Peyer's patch (tissue), 4 donors: ENCODE results near the gene TMEFF2.

Source experiments
- POLR2A ChIP-seq, 2 donors: fragments of 450-650 bp; IDR thresholded peaks; one replicate each; pipeline ENCODE4 v1.5.1; 2017; ENCODE audit warnings: antibody characterized with exemption in 2 of 2, mild to moderate bottlenecking in 2 of 2, moderate library complexity in 2 of 2
- TF ChIP-seq, protein P1 (sequence below), 6 experiments: fragments of 450-650 bp in 4 of 6; fragments of 200-600 bp in 2 of 6; sonication (generic) in 1 of 6; IDR thresholded peaks; one replicate each; pipeline ENCODE4 v1.5.1; 2017 to 2019; ENCODE audit warnings: antibody characterized with exemption in 6 of 6, mild to moderate bottlenecking in 3 of 6, moderate library complexity in 1 of 6

DNA sequence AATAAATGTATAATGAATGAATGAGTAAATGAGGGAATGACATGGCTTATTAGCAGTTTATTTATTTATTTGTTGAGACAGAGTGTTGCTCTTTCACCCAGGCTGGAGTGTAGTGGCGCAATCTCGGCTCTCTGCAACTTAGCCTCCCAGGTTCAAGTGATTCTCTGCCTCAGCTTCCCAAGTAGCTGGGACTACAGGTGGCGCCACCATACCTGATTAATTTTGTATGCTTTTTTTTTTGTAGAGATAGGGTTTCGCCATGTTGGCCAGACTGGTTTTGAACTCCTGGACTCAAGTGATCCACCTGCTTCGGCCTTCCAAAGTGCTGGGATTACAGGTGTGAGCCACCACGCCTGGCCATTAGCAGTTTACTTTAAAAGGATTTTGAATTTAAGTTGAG, 247.5 kb downstream of the TMEFF2 start:
- no peak for TF ChIP-seq POLR2A (IDR thresholded peaks at IDR 0.05)
- TF ChIP-seq, protein P1, sequence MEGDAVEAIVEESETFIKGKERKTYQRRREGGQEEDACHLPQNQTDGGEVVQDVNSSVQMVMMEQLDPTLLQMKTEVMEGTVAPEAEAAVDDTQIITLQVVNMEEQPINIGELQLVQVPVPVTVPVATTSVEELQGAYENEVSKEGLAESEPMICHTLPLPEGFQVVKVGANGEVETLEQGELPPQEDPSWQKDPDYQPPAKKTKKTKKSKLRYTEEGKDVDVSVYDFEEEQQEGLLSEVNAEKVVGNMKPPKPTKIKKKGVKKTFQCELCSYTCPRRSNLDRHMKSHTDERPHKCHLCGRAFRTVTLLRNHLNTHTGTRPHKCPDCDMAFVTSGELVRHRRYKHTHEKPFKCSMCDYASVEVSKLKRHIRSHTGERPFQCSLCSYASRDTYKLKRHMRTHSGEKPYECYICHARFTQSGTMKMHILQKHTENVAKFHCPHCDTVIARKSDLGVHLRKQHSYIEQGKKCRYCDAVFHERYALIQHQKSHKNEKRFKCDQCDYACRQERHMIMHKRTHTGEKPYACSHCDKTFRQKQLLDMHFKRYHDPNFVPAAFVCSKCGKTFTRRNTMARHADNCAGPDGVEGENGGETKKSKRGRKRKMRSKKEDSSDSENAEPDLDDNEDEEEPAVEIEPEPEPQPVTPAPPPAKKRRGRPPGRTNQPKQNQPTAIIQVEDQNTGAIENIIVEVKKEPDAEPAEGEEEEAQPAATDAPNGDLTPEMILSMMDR (IDR thresholded peaks at IDR 0.05) = no peak
